Left lobe of liver (tissue), 2 donors: ENCODE results near the gene ARG2. TPM values are rescaled to one million over a fixed set of nuclear protein-coding genes. Genes with fewer than 3 reads are reported as not detected.

Experiments used
- ATAC-seq: fragments of 200-7000 bp; cut with Tn5 transposase; one replicate; pipeline ENCODE4 v1.9.1; 2020; ENCODE audit warnings: mild to moderate bottlenecking, moderate library complexity
- DNase-seq: peaks from one replicate; pipeline ENCODE4 v3.0.0-alpha.2; 2020; ENCODE audit warnings: low spot score
- total RNA-seq: library from RNA; stranded (reverse); gene quantifications from one replicate; pipeline ENCODE4 v1.2.1, GENCODE V29; 2021
- donor health status: DM: no; HTN: no; CAD: no; lungs with moderate emphysema.
- donor health status: DM: no; HTN: yes; CAD: no.

Gene ARG2
- total RNA-seq, 1 donor from 2014 or later: 0.48 TPM

DNA sequence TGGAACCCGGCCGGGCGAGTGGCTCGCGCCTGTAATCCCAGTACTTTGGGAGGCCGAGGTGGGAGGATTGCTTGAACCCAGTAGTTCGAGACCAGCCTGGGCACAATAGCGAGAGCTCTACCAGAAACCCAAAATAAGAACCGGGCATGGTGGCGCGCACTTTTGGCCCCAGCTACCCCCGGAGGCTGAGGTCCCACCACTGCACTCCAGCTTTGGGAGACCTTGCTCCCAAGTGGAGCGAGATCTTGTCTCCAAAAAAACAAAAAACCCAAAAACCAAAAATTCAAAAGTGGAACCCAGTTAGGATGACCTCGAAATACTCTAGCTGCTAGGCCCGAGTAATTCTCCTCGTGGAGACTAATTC is 55.5 kb downstream of the ARG2 start:
- ATAC-seq: no peak
- DNase-seq: no peak

DNA sequence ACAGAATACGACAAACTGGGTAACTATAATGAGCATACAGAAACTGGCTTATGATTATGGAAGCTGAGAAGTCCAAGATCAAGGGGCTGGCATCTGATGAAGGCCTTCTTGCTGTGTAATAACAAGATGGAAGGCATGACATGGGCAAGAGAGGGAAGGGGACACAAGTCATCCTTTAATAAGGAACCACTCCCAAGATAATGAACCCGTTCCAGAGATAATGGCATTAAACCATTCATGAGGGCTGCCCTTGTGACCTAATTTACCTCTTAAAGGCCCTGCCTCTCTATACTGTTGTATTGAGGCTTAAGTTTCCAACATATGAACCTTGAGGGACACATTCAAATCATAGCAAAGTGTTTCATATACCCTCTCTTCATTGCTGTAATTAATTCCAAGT is 59.3 kb downstream of the ARG2 start:
- ATAC-seq (no peak), DNase-seq (no peak)

DNA sequence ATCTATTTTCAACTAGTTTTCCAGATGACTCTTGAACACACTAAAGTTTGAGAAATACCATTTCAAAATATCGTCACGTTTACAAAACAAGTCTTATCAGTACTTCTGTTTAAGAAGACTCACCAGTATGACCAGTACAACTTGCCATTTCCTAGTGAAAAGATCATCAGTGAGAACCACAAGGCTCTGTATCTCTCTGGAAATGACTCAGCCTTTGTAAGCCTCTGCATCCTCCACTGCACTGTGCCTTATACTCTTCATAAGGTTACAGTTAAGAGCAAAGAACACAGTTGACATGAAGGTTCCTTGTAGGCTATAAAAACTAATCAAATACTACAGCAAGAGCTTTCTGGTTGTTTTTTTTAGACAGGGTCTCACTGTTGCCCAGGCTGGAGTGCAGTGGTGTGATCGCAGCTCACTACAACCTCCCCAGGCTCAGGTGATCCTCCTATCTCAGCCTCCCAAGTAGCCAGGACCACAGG is 60.4 kb downstream of the ARG2 start:
- ATAC-seq: no peak

DNA sequence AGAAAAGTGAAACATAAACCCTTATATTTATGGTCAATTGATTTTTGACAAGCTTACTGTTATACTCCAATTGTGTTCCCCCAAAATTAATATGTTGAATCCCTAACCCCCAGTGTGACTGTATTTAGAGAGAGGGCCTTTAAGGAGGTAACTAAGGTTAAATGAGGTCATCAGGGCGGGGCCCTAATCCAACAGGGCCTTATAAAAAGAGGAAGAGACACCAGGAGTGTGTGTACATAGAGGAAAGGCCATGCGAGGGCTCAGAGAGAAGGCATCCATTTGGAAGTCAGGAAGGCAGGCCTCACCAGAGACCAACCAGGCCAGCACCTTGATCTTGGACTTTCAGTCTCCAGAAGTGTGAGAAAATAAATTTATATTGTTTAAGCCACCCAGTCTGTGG is 61.2 kb downstream of the ARG2 start:
- ATAC-seq: peak; percentile 19
- DNase-seq: no peak

More for the DNA sequence above, 60.4 kb downstream of the ARG2 start:
- DNase-seq: no peak

DNA sequence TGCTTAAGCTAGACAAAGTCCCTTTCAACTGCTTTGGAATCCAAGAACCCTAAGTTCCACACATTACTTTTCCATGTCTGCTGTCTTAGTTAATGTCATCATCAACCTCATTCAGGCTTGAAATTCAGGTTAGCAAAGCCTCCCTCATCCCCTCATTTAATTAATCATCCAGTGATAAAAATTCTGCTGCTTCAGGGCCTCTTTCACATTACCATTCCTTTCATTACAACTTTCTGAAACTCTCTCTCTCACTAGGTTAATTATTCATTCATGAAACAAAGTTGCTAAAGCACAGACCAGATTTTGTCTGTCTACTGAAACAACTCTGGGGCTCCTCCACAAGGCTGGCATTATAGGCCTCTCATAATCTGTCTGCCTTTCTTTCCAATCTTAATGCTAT is 64.1 kb downstream of the ARG2 start:
- ATAC-seq (peak; percentile 44), DNase-seq (no peak)

DNA sequence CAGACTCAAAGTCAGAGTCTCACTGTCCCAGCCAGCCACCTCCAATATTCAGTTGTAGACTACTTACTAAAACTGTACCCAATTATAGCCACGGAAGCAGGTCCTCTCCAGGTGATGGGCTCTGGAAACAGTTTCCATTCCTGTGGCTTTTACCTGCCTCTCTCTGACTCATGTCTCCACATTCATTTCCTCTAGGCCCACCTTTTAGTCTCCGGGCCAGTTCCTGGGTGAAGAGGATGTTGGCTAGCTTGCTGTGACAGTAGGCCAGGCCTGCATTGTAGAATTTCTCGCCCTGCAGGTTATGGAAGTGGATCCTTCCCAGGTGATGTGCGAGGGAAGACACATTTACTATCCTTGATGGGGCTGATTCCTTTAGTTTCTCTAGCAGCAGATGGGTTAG is 70.3 kb downstream of the ARG2 start:
- DNase-seq: no peak
- ATAC-seq: no peak

DNA sequence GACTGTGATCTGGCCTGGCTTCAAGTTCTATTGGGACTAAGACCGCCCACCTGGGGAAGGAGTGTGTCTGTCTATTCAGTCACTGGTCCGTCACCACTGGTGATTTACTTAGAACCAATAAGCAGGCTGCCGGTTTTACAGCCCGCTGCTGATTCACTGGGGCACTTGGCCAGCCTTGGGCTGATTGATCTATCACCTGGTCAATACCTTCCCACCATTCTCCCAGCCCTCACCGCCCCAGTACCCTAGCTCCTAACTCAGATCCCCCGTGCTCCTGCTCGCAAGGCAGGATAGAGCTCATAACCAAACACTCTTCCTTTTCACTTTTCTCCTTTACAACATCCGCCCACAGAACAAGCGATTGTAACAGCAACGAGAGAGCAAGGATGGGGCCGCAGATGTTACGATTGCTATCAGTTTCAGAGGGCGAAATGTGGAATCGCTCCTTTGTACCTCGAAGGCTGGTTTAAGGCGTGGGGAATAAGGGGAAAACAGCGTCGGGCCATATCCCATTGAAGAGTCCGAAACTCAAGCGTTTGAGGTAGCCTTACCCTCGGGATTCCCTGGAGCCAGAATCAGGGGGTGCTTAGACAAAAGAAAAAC is 75.2 kb downstream of the ARG2 start:
- DNase-seq (peak; percentile 90), ATAC-seq (peak; percentile 88)

DNA sequence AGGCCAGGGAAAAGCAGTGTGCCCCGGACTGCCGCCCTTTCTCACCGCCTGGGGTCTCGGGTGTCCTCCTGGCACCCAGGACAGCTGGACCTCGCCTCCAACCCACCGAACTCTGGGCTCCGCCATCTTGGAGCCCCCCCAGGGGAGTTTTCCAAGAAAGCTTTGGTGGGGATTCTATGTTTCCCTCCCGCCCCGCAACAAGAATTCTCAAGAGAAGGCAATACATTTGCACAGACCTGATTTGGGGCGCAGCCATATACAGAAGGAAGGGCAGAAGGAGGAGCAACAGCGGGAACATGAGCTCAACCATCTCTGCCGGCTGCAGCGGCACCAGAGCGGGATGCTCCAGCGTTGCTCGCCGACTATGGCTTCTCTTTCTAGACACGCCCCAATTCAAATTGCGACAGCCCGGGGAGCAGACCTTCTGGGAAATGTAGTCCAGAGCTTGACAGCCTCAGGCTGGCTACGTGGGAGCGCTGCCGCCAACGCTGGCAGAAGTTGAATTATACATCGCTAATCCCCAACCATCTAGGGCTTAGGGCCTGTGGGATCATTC is 75.8 kb downstream of the ARG2 start, which contains the start of gene RDH11:
RDH11 (minus strand) TSS at position 371 of the 556 bp plus-strand sequence; CDS start at position 310, 61 bp downstream.
- DNase-seq (peak; percentile 88), ATAC-seq (peak; percentile 91)

DNA sequence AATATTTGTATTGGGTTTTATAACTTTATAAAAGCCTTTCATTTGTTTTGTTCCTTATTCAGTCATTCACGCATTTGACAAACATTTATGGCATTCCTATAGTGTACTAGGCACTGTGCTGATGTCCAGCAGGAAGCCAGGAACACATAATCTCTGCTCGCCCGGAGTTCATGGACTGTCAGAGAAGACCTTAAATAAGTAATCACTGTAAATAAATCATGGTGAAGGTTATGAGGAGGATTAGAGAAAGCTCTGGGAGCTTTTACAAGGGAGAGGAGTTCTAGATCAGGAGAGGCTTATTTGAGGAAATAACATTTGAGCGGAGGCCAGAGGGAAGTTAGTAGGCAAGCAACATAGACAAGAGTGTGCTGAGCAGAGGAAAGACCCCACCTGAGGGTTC is 77.3 kb downstream of the ARG2 start:
- ATAC-seq: no peak
- no peak for DNase-seq

DNA sequence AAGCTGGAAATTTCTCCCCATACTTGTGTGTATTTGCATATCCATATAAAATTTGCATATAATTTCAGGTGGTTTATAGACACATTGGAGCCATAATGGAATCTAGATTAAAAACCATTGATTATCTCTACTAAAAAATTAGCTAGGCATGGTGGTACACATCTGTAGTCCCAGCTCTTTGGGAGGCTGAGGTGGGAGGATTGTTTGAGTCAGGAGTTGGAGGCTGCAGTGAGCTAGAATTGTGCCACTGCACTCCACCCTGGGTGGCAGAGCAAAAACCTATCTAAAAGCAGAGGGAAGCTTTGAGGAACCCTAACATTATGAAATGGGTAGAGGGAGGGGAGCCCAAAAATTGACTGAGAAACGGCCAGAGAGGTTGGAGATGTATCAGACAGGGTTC is 78.5 kb downstream of the ARG2 start:
- ATAC-seq (no peak), DNase-seq (no peak)

Other genes starting within 250 kb of the ARG2 start
- 10.7 TPM for gene PLEK2, start 207.8 kb upstream of the ARG2 start, total RNA-seq
- gene TMEM229B, start 131.2 kb upstream of the ARG2 start, total RNA-seq: 0.93 TPM
- 2.9 TPM for gene PLEKHH1, start 86.6 kb upstream of the ARG2 start, total RNA-seq
- 16.3 TPM for gene PIGH, start 19.7 kb upstream of the ARG2 start, total RNA-seq
- 58.9 TPM for gene VTI1B, start 54.7 kb downstream of the ARG2 start, total RNA-seq
- 85.1 TPM for gene RDH11, start 75.8 kb downstream of the ARG2 start, total RNA-seq
- 1.4 TPM for gene RDH12, start 82.0 kb downstream of the ARG2 start, total RNA-seq
- gene ZFYVE26, start 196.7 kb downstream of the ARG2 start, total RNA-seq: 9.9 TPM
- gene RAD51B, start 199.9 kb downstream of the ARG2 start, total RNA-seq: 3.3 TPM